Raji (cell line): Measurements from ENCODE around the gene MTMR1.

ENCODE experiments used
- POLR2A ChIP-seq: IDR thresholded peaks from 2 replicates; pipeline ENCODE4 v1.6.1; 2011; ENCODE audit warnings: low read depth, low read length, control low read depth; ENCODE audit not compliant: insufficient read depth

Gene MTMR1

DNA sequence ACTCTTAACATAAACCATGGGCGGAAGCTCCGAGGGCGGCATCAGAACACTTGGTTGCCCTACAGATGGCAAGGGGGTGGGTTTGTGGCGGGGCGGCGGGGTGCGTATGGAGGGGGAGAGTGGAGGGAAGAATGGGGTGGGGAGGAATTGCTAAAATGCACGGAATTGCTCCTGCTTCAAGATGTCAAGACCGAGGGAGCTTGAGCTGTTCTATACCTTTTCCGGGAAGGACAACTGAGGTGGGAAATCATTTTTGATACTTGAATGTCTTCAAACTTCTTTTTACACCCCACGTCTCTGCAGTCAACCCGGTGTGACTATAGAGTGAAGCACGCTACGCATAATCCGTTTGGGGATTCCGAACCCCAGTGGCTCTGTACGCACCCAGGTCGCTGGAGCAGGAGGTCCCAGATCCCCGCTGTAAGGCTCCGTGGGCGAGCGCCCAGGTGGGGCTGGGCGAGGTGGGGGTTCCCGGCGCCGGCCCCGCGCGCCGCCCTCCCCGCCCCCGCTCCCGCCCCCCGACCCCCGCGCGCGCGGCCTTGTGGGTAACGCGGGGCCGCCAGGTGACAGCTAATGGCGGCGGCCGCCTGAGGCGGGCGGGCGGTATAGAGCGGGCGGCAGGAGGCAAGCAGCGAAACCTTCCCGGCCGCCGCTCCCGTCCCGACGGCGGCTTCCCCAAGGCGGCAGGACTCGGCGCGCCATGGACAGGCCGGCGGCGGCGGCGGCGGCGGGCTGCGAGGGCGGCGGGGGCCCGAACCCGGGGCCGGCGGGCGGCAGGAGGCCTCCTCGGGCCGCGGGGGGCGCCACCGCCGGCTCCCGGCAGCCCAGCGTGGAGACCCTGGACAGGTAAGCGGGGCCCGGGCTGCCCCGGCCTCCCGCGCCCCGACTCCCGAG lies at the start of gene MTMR1:
Gene MTMR1 (plus strand): TSS at position 566 of the 894 bp plus-strand sequence. CDS start 135 bp downstream, at position 701.
- peak; percentile 67 for TF ChIP-seq POLR2A

DNA sequence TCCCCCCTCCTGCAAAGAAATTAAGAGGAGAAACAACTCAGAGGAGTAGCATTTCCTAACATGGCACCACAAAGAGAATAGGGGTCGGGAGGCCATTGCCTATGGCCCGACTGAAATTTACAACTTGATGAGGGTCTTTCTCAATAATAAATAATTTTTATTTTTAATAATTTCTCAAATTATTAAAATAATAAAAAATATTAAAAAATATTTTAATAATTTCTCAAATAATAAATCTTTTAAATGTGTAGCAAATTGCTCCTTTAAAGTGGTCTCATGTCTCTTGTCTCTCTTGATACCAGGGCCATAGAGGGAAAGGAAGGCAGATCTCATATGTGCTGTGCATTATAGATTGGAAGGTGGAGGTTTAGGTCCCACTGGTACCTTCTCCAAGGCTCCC lies 49.2 kb upstream of the MTMR1 start:
- no peak for TF ChIP-seq POLR2A

DNA sequence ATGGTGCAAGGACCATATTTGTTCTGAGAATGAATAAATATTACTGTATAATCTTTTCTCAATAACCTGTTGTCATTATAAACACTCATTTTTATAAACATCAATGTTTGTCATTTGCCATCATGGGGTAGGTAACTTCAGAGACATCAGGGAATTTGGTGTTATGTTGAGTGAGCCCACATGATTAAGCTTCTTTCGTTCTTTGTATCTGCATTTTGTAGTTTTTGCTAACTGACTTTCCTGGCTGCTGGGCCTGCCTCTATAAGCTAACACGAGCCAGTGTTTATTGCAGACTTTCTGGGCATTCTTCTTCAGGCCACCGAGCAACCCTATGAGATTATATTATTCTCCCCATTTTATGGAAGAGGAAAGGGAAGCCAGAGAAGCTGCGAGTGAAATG lies 48.8 kb upstream of the MTMR1 start:
- TF ChIP-seq POLR2A: no peak

DNA sequence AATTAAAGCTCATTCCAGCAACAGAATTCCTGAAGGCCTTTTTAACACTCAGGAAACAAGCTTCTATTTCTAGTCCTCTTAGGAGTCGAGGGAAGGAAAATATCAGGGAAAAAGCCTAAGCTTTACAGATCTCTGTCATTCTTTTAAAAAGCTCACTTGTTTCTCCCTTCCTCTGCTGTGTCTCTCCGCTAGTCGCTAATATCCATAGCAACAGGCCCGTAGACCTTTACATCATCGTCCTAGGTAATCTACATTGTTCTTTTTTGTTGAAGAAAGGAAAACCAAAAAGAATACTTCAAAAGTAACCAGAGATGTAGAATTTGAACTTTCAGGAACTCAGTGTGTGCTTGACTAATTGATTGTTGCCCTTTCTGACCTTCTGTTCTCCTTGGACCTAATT lies 45.9 kb upstream of the MTMR1 start:
- no peak for TF ChIP-seq POLR2A

DNA sequence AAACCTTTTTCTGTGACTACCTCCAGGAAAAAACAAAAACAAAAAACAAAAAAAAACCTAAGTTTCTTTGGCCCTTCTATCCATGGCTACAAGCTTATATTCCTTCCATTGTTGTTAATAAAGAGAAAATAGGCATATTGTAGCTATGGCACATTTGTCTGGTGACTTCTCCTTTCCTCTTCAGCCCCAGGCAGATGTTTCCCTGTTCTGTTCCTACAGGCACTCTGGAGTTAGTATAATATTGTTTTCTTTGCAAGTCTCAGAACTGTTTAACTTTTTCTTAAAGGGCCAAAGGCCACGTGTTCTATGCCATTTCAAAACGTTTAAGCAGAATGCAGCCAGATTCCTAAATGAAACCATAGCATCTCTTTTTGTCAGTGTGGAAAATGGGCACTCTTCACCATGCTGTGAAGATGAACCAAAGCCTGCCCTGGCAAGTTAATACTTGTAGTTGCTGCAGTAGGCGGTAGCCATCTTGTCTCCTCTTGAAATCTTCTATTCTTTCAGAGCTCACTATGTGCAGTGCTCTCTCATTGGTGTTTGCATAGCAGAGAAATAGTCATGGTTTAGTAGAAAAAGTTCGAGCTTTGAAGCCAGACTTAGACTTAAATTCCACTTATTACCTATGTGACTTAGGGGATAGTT lies 44.8 kb upstream of the MTMR1 start:
- no peak for TF ChIP-seq POLR2A

DNA sequence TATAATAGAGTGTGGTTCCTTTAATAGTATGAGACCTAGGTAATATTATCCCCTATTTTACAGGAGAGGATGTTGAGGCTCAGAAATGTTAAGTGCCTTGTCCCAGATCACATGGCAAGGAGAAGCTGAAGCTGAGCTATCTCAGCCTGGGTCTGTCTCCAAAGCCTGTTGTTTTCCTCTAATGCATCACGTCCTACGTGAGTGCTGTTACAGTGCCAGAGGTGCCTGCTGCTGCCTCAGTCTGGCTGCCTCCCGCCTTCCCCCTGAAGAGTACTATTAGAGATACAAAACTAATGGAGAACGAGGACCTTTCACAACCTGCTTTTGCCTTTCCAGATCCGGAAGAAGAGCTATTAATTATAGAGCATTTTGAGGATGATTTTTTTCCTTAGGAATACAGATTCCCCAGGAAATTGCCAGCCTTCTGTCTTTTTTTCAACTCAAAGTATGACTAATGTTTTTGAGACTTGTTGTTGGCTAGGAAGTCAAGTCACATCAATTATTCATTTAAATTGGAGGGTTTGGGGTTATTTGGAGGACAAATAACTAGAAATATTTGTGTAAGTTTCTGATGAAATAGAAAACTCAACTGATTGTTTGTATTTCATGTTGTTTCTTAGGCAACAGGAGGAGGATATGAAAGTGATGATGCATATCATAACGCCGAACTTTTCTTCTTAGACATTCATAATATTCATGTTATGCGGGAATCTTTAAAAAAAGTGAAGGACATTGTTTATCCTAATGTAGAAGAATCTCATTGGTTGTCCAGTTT lies 43.9 kb upstream of the MTMR1 start:
- TF ChIP-seq POLR2A: no peak

DNA sequence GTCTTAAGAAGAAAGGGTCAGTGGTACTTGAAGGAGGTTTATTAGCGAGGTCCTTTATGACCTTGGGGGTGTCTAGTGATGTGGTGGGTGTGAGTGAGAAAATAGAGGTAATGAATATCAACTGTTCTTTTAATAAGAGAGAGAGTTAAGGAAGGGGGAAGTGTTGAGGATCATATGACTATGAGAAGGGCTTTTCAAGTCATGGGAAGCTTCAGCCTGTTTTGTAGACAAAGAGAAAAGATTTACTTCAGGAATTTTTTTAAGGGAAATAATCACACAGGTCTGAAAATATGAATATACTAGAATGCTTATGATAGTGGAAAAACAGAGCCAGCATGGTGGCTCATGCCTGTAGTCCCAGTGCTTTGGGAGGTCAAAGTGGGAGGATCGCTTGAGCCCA lies 41.3 kb upstream of the MTMR1 start:
- TF ChIP-seq POLR2A: no peak

DNA sequence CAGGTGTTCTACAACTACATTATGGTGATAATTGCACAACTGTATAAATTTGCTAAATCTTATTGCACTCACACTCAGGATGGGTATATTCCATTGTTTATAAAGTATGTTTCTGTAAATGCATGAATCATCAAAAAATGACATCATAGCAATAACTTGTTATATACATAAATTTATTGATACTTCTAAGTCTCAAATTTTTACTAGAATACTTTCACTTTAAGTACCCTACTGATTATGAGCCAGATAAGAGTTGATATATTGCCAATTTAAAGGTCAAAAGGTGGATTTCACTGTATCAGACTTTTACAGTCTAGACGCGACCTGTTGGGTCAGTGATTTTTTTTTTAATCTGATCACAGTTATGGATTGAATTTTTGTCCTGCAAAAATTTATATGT lies 37.4 kb upstream of the MTMR1 start:
- no peak for TF ChIP-seq POLR2A

DNA sequence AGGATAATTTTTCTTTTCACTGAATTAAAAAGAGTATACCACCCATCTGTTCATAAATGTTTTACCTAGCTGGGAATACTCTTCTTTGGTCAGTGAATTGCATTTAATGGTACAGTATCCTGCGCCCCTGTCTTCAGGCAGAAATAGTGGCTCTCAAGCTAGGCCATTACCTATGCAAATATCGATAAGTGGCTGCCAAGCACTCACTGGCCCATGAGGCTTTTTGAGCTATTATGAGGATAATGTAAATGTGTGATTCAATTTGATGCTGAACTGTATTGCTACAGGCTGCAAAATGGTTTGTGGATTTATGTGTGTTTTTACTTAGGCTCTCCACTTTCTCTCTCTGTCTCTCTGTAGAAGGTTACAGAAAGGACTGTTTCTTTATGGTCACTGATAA lies 30.1 kb upstream of the MTMR1 start:
- no peak for TF ChIP-seq POLR2A

DNA sequence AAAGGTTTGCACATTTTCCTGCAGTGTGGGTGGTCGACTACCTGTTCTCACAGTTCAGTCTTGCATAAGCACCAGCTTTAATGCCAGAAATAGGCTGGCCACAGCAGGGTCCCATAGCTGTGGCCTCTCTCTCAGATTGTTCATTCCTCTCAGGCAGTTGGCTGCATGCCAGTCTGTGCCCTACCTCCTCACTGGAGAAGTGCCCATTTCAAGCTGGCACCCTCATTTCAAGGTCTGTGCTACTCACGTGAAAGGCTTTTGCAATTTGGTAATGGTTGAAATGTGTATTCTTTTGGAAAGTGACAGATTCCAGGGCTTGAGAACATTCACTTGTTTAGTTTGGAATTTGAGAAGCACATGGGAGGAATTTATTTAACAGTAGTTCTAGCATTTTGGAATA lies 28.9 kb upstream of the MTMR1 start:
- TF ChIP-seq POLR2A: no peak

DNA sequence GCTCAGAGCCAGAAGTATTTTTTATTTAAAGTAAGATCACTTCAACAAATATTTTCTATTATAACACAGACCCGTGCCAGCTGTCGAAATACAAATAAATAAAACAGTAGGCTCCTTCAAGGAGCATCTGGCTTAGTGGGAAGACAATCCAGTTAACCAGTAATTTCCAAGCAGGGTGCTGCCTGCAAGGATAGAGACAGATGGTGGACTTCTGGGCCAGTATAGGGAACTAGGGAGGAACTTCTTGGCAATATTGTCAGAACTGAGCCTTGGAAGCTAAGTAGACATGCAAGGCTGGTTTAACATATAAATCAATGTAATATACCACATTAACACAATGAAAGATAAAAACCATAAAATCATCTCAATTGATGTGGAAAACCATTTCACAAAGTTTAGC lies 17.0 kb upstream of the MTMR1 start:
- no peak for TF ChIP-seq POLR2A

DNA sequence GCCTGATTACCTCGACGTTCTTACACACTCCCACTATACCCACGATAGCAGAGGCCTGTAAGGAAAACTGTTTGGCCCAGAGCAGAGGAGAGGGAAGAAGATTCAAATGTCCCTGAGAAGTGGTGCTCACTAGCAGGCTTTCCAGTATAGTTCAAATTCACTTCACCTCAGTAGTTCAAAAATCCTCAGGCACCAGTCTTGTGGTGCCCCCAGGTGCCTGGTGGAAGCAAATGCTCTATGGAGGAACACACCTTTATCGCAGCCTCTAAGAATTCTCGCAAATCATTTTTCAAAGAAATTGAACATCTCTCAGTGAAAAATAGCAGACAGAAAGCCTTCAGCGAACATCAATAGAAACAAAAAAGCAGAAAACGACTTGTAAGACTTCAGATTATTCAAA lies 12.2 kb upstream of the MTMR1 start:
- TF ChIP-seq POLR2A: no peak

DNA sequence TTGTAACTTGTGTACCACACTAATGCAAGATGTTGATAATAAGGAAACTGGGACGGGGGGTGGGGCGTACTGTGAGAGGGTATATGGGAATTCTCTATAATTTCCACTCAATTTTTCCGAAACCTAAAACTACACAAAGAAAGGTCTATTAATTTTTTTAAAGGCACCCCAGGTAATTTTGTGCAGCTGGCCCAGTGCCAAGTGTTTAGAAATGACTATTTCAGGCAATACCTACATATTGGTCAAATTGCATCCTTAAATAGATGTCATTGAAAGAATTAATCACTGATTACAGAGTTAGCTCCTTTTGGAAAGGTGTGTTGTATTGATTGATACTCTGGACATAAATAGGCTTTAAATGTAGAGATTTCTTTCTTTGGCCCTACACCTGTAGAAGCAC lies 10.1 kb upstream of the MTMR1 start:
- no peak for TF ChIP-seq POLR2A

DNA sequence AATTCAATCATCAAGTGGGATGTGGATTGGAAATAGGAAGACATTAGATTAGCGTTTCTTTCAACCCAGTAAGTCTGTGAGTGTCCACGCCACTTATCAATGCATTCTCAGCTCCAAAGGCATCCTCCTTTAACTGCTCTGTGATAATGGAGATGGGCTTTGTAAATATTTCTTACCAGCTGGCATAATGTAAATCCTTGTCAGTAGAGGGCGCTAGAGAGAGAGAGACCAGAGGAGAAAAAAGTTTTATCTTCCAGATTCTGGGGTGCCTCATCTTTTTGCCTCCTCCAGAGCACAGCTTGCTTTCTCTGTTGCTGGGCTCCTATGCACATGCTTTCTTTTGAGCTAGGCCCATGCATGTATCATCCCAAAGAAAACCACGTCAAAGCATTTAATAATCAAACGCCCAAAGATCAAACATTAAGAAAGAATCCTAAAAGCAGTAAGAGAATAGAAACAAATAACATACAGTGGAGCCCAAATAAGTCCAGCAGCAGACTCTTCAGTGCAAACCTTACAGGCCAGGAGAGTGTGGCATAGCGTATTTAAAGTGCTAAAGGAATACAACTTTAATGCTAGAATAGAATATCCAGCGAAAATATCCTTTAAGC lies 9.6 kb upstream of the MTMR1 start:
- TF ChIP-seq POLR2A: no peak

DNA sequence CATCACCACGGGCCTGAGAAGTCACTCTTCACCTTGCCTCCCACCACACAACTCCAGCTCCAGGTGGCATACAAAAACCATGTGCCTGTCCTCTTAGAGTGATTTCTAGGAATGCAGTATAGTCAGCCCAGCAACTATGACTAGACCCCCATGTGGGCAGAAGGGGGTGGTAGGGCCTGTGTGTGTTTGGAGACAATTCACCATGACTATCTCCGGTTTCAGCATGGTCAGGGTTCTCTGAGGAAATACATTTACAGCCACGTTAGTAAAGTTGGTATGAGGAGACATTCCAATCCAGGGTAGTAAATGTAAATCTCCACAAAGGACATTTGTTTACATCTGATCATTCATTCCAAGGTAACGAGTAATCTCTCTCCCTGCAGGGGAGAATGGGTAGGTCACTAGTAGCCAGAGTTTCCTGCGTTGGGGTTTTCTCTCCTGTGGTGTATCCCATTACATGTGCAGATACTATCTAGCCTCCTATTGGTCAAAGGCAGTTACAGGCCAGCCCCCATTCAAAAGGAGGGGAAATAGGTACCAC lies 4.2 kb upstream of the MTMR1 start:
- no peak for TF ChIP-seq POLR2A

DNA sequence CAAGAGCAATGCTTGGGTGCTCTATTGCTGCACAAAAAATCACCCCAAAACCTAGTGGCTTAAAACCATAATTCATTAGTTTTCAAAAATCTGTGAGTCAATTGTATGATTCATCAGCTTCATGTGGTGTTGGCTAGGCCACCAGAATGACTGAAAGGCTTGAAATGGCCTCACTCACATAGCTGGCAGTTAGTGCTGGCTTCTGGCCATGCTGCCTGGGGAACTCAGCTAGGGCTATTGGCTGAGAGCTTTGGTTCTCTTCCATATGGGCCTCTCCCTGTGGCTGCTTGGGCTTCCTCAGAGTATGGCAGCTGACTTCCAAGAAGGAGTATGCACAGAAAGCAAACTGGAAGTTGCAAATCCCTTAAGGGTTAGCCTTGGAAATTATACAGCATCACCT lies 3.1 kb upstream of the MTMR1 start:
- TF ChIP-seq POLR2A: no peak

DNA sequence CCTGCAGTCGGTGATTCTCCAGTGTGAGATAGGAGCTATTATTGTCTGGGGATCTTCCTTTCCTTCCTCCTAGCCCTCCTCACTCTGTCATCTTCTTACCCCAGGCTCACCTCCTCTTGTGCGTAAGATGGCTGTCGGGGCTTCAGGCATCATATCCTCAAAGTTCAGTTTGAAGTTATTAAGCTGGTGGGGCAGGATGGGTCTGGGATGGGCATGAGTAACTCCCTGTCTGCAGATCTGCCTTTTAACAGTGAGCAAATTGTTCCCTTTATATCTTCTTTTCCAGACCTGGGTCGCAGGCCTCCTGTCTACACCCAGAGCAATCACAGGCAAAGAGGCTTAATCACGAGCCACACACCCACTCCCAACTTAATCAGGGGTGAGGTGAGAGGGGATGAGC lies 900 bp upstream of the MTMR1 start:
- no peak for TF ChIP-seq POLR2A
